Esophagus squamous epithelium (tissue), 4 donors: Measurements from ENCODE around the gene HOXB5.

ENCODE experiments used
- POLR2A ChIP-seq, 4 donors: fragments of 450-650 bp; IDR thresholded peaks; one replicate each; pipeline ENCODE4 v1.6.1; 2017; ENCODE audit warnings: antibody characterized with exemption in 4 of 4, mild to moderate bottlenecking in 4 of 4, moderate library complexity in 3 of 4
- TF ChIP-seq, protein P1 (sequence below), 6 experiments: fragments of 450-650 bp in 4 of 6; fragments of 200-600 bp in 2 of 6; sonication (generic) in 2 of 6; IDR thresholded peaks; one replicate each; pipeline ENCODE4 v1.5.1; 2016 to 2019; ENCODE audit warnings: antibody characterized with exemption in 6 of 6, mild to moderate bottlenecking in 4 of 6, moderate library complexity in 4 of 6

DNA sequence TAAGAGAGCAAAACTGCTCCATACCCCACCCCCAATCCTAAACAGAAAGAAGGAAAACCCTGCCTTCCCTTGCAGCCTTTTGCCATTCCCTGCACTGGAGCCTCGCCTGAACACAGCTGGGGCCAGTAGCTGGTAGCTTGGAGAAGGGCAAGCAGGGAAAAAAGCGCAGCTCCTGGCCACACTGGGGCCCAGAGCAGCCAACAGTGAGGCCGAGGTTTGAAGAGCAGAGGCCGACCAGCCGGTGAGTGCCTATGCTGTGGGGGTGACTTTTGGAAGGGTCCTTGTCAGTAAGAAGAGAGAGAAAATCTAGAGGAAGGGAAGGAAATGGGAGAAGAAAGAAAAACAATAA, 35.8 kb upstream of the HOXB5 start:
- no peak for TF ChIP-seq POLR2A (IDR thresholded peaks at IDR 0.05)
- TF ChIP-seq, protein P1, sequence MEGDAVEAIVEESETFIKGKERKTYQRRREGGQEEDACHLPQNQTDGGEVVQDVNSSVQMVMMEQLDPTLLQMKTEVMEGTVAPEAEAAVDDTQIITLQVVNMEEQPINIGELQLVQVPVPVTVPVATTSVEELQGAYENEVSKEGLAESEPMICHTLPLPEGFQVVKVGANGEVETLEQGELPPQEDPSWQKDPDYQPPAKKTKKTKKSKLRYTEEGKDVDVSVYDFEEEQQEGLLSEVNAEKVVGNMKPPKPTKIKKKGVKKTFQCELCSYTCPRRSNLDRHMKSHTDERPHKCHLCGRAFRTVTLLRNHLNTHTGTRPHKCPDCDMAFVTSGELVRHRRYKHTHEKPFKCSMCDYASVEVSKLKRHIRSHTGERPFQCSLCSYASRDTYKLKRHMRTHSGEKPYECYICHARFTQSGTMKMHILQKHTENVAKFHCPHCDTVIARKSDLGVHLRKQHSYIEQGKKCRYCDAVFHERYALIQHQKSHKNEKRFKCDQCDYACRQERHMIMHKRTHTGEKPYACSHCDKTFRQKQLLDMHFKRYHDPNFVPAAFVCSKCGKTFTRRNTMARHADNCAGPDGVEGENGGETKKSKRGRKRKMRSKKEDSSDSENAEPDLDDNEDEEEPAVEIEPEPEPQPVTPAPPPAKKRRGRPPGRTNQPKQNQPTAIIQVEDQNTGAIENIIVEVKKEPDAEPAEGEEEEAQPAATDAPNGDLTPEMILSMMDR (IDR thresholded peaks at IDR 0.05), result no peak
